Measurements from ENCODE around the gene KRT34.

DNA sequence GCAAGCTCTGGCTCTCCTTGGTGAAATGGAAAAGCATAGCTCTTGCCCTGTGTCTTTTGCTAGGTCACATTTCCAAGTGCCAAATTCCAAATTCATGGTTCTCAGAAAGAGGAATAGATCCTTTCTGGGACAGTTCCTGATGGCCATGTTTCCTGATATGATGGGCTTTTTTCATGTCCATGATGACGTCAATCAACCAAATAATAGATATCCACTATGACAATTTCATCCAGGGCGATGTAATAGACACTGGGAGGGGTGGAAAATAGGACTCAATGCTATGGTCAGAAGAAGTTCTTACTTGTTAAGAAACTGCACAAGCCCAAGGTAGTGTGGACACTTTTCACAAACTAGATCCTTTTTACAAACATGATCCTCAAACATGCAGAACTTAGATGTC, 30.9 kb downstream of the KRT34 start:
- TF ChIP-seq, protein P1, sequence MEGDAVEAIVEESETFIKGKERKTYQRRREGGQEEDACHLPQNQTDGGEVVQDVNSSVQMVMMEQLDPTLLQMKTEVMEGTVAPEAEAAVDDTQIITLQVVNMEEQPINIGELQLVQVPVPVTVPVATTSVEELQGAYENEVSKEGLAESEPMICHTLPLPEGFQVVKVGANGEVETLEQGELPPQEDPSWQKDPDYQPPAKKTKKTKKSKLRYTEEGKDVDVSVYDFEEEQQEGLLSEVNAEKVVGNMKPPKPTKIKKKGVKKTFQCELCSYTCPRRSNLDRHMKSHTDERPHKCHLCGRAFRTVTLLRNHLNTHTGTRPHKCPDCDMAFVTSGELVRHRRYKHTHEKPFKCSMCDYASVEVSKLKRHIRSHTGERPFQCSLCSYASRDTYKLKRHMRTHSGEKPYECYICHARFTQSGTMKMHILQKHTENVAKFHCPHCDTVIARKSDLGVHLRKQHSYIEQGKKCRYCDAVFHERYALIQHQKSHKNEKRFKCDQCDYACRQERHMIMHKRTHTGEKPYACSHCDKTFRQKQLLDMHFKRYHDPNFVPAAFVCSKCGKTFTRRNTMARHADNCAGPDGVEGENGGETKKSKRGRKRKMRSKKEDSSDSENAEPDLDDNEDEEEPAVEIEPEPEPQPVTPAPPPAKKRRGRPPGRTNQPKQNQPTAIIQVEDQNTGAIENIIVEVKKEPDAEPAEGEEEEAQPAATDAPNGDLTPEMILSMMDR (IDR thresholded peaks at IDR 0.05; ENCODE audit: low read depth, low read length, poor library complexity, severe bottlenecking): no peak
- TF ChIP-seq EZH2phosphoT487 (IDR thresholded peaks at IDR 0.05; ENCODE audit: borderline replicate concordance, low read length): no peak
